NOMO-1 treated with dmso at 0.1 percent for 144 hours (cell line): ENCODE results near the gene SALL1.

ENCODE experiments used
- DNase-seq: peaks from one replicate; lab custom pipeline; 2025; ENCODE audit not compliant: unreplicated experiment; lab: John Stamatoyannopoulos, UW

The SALL1 gene

GRCh38 chr16:51114382-51114781 lies 36.7 kb downstream of the SALL1 start:
- no peak for DNase-seq

- DNase-seq: no peak
Observed at GRCh38 chr16:51113236-51114125, 37.6 kb downstream of the SALL1 start.

GRCh38 chr16:51112323-51112722 lies 38.7 kb downstream of the SALL1 start:
- DNase-seq: no peak

GRCh38 chr16:51111759-51112158 lies 39.3 kb downstream of the SALL1 start:
- no peak for DNase-seq

- DNase-seq: no peak
Observed at GRCh38 chr16:51110700-51111157, 40.3 kb downstream of the SALL1 start.

- DNase-seq: no peak
Observed at GRCh38 chr16:51109173-51109572, 41.9 kb downstream of the SALL1 start.

- DNase-seq: no peak
Observed at GRCh38 chr16:51107742-51108141, 43.3 kb downstream of the SALL1 start.

- no peak for DNase-seq
Observed at GRCh38 chr16:51106535-51106934, 44.5 kb downstream of the SALL1 start.

- DNase-seq: no peak
Observed at GRCh38 chr16:51103590-51103989, 47.5 kb downstream of the SALL1 start.

GRCh38 chr16:51097729-51098128 lies 53.3 kb downstream of the SALL1 start:
- no peak for DNase-seq

- no peak for DNase-seq
Observed at GRCh38 chr16:51095890-51096626, 55.0 kb downstream of the SALL1 start.

- DNase-seq: no peak
Observed at GRCh38 chr16:51095084-51095881, 55.8 kb downstream of the SALL1 start.

GRCh38 chr16:51093726-51094280 lies 57.3 kb downstream of the SALL1 start:
- DNase-seq: no peak
